Measurements from ENCODE around the gene CTLA4. TPM values are rescaled to one million over a fixed set of nuclear protein-coding genes. Genes with fewer than 3 reads are reported as not detected.
A peak's percentile ranks its signal among the peaks of the same experiment; 100 is the strongest.

Gene CTLA4
- 118 and 124 TPM in 2 replicates for total RNA-seq

GRCh38 chr2:203867561-203868200 is at the start of gene CTLA4:
Gene CTLA4, plus strand, starts transcription at chr2:203867771. Its CDS starts 172 bp downstream, at chr2:203867943.
- H3K9me3 Mint-ChIP-seq: peaks cover 7% of the 10 kb centered on the region
- peaks cover 52% of the 10 kb centered on the region for H3K36me3 Mint-ChIP-seq (ENCODE audit: low read depth)
- peaks cover 78% of the 10 kb centered on the region for H3K4me1 Mint-ChIP-seq (ENCODE audit: low read depth)

GRCh38 chr2:203818656-203819055 is 48.9 kb upstream of the CTLA4 start:
- H3K36me3 Mint-ChIP-seq (ENCODE audit: low read depth): no peaks in the 10 kb centered on the region

More at GRCh38 chr2:203867561-203868200, at the start of gene CTLA4:
- peak; percentile 47 for DNase-seq (ENCODE audit: low spot score)
- no peaks in the 10 kb centered on the region for H3K27me3 Mint-ChIP-seq (ENCODE audit: insufficient read depth)
- peak within 1 kb of the TSS; percentile 95 for H3K4me3 Mint-ChIP-seq
- H3K27ac Mint-ChIP-seq: peak within 1 kb of the TSS; percentile 99
- intact Hi-C loops (cut with micrococcal nuclease): loop anchor here (1.0 to 2.0 kb wide), 8 partner anchors 8 to 241 kb away; no protein-coding TSS in a partner anchor

GRCh38 chr2:203819434-203820133 is 48.0 kb upstream of the CTLA4 start:
- intact Hi-C loops (cut with micrococcal nuclease): loop anchor here (10.0 kb wide), 1 partner anchor 805 kb away; the partner anchor contains the start of gene NBEAL1
- H3K36me3 Mint-ChIP-seq (ENCODE audit: low read depth): no peaks in the 10 kb centered on the region
- H3K9me3 Mint-ChIP-seq: no peaks in the 10 kb centered on the region
- H3K4me3 Mint-ChIP-seq: no peak overlapping the region
- H3K4me1 Mint-ChIP-seq (ENCODE audit: low read depth): peaks cover 51% of the 10 kb centered on the region
- H3K27me3 Mint-ChIP-seq (ENCODE audit: insufficient read depth): peaks cover 4% of the 10 kb centered on the region
- no peak for DNase-seq (ENCODE audit: low spot score)
- H3K27ac Mint-ChIP-seq: no peak overlapping the region

More at GRCh38 chr2:203818656-203819055, 48.9 kb upstream of the CTLA4 start:
- DNase-seq (ENCODE audit: low spot score): no peak
- no peak overlapping the region for H3K4me3 Mint-ChIP-seq
- no peaks in the 10 kb centered on the region for H3K9me3 Mint-ChIP-seq
- H3K27me3 Mint-ChIP-seq (ENCODE audit: insufficient read depth): peaks cover 6% of the 10 kb centered on the region
- no peak overlapping the region for H3K27ac Mint-ChIP-seq
- intact Hi-C loops (cut with micrococcal nuclease): loop anchor here (10.0 kb wide), 1 partner anchor 804 kb away; the partner anchor contains the start of gene NBEAL1
- peaks cover 51% of the 10 kb centered on the region for H3K4me1 Mint-ChIP-seq (ENCODE audit: low read depth)

- H3K27me3 Mint-ChIP-seq (ENCODE audit: insufficient read depth): peaks cover 3% of the 10 kb centered on the region
- intact Hi-C loops (cut with micrococcal nuclease): no loop called here
- no peaks in the 10 kb centered on the region for H3K9me3 Mint-ChIP-seq
- no peak overlapping the region for H3K27ac Mint-ChIP-seq
- no peak overlapping the region for H3K4me3 Mint-ChIP-seq
- DNase-seq (ENCODE audit: low spot score): no peak
- H3K4me1 Mint-ChIP-seq (ENCODE audit: low read depth): peaks cover 46% of the 10 kb centered on the region
- H3K36me3 Mint-ChIP-seq (ENCODE audit: low read depth): no peaks in the 10 kb centered on the region
These were observed 46.6 kb upstream of the CTLA4 start for GRCh38 chr2:203820969-203821368.

- no peak for DNase-seq (ENCODE audit: low spot score)
- peaks cover 48% of the 10 kb centered on the region for H3K4me1 Mint-ChIP-seq (ENCODE audit: low read depth)
- H3K36me3 Mint-ChIP-seq (ENCODE audit: low read depth): peaks cover 5% of the 10 kb centered on the region
- H3K4me3 Mint-ChIP-seq: no peak overlapping the region
- peaks cover 6% of the 10 kb centered on the region for H3K9me3 Mint-ChIP-seq
- H3K27ac Mint-ChIP-seq: no peak overlapping the region
- H3K27me3 Mint-ChIP-seq (ENCODE audit: insufficient read depth): no peaks in the 10 kb centered on the region
- intact Hi-C loops (cut with micrococcal nuclease): no loop called here
These were observed 45.3 kb upstream of the CTLA4 start for GRCh38 chr2:203822240-203822639.

- peaks cover 48% of the 10 kb centered on the region for H3K4me1 Mint-ChIP-seq (ENCODE audit: low read depth)
- no peak for DNase-seq (ENCODE audit: low spot score)
- peak overlapping the region; percentile 38 for H3K4me3 Mint-ChIP-seq
- peaks cover 6% of the 10 kb centered on the region for H3K9me3 Mint-ChIP-seq
- peaks cover 5% of the 10 kb centered on the region for H3K36me3 Mint-ChIP-seq (ENCODE audit: low read depth)
- H3K27ac Mint-ChIP-seq: peak overlapping the region; percentile 53
- intact Hi-C loops (cut with micrococcal nuclease): no loop called here
- no peaks in the 10 kb centered on the region for H3K27me3 Mint-ChIP-seq (ENCODE audit: insufficient read depth)
These were observed 44.4 kb upstream of the CTLA4 start for GRCh38 chr2:203823173-203823572.

- Mint-ChIP-seq H3K4me1 (ENCODE audit: low read depth) (peaks cover 48% of the 10 kb centered on the region), H3K4me3 (no peak overlapping the region), H3K27me3 (ENCODE audit: insufficient read depth) (no peaks in the 10 kb centered on the region), H3K36me3 (ENCODE audit: low read depth) (peaks cover 5% of the 10 kb centered on the region), H3K9me3 (peaks cover 6% of the 10 kb centered on the region), H3K27ac (peak overlapping the region; percentile 79)
- DNase-seq (ENCODE audit: low spot score): no peak
- intact Hi-C loops (cut with micrococcal nuclease): loop anchor here (1.0 kb wide), 5 partner anchors 20 to 62 kb away; partner anchors contain the start of gene CTLA4
These were observed 43.5 kb upstream of the CTLA4 start for GRCh38 chr2:203824057-203824456.

- DNase-seq (ENCODE audit: low spot score): no peak
- intact Hi-C loops (cut with micrococcal nuclease): loop anchor here (1.0 kb wide), 5 partner anchors 20 to 62 kb away; partner anchors contain the start of gene CTLA4
- H3K27ac Mint-ChIP-seq: peak overlapping the region; percentile 79
These were observed 43.0 kb upstream of the CTLA4 start for GRCh38 chr2:203824603-203825002.

GRCh38 chr2:203826704-203827103 is 40.9 kb upstream of the CTLA4 start:
- peaks cover 6% of the 10 kb centered on the region for H3K9me3 Mint-ChIP-seq
- DNase-seq (ENCODE audit: low spot score): no peak
- no peaks in the 10 kb centered on the region for H3K27me3 Mint-ChIP-seq (ENCODE audit: insufficient read depth)
- intact Hi-C loops (cut with micrococcal nuclease): no loop called here
- H3K27ac Mint-ChIP-seq: peak overlapping the region; percentile 26
- peaks cover 7% of the 10 kb centered on the region for H3K36me3 Mint-ChIP-seq (ENCODE audit: low read depth)
- no peak overlapping the region for H3K4me3 Mint-ChIP-seq
- H3K4me1 Mint-ChIP-seq (ENCODE audit: low read depth): peaks cover 63% of the 10 kb centered on the region

More at GRCh38 chr2:203824603-203825002, 43.0 kb upstream of the CTLA4 start:
- Mint-ChIP-seq H3K4me1 (ENCODE audit: low read depth) (peaks cover 51% of the 10 kb centered on the region), H3K27me3 (ENCODE audit: insufficient read depth) (no peaks in the 10 kb centered on the region), H3K36me3 (ENCODE audit: low read depth) (peaks cover 5% of the 10 kb centered on the region), H3K4me3 (peak overlapping the region; percentile 3), H3K9me3 (peaks cover 6% of the 10 kb centered on the region)

GRCh38 chr2:203830304-203831055 is 37.1 kb upstream of the CTLA4 start:
- peaks cover 8% of the 10 kb centered on the region for H3K36me3 Mint-ChIP-seq (ENCODE audit: low read depth)
- peaks cover 31% of the 10 kb centered on the region for H3K4me1 Mint-ChIP-seq (ENCODE audit: low read depth)
- H3K27me3 Mint-ChIP-seq (ENCODE audit: insufficient read depth): no peaks in the 10 kb centered on the region
- peak overlapping the region; percentile 87 for H3K27ac Mint-ChIP-seq
- peak; percentile 32 for DNase-seq (ENCODE audit: low spot score)
- peaks cover 11% of the 10 kb centered on the region for H3K9me3 Mint-ChIP-seq
- H3K4me3 Mint-ChIP-seq: peak overlapping the region; percentile 27
- intact Hi-C loops (cut with micrococcal nuclease): loop anchor here (1.0 to 2.0 kb wide), 13 partner anchors 15 to 174 kb away; partner anchors contain the start of gene CTLA4

GRCh38 chr2:203835420-203835819 is 32.2 kb upstream of the CTLA4 start:
- intact Hi-C loops (cut with micrococcal nuclease): no loop called here
- Mint-ChIP-seq H3K4me1 (ENCODE audit: low read depth) (peaks cover 14% of the 10 kb centered on the region), H3K27me3 (ENCODE audit: insufficient read depth) (no peaks in the 10 kb centered on the region), H3K36me3 (ENCODE audit: low read depth) (peaks cover 2% of the 10 kb centered on the region), H3K27ac (no peak overlapping the region), H3K4me3 (no peak overlapping the region), H3K9me3 (peaks cover 5% of the 10 kb centered on the region)
- no peak for DNase-seq (ENCODE audit: low spot score)

GRCh38 chr2:203835892-203836800 is 31.4 kb upstream of the CTLA4 start:
- Mint-ChIP-seq H3K36me3 (ENCODE audit: low read depth) (peaks cover 2% of the 10 kb centered on the region), H3K4me3 (no peak overlapping the region), H3K4me1 (ENCODE audit: low read depth) (peaks cover 14% of the 10 kb centered on the region), H3K27ac (no peak overlapping the region), H3K9me3 (peaks cover 5% of the 10 kb centered on the region), H3K27me3 (ENCODE audit: insufficient read depth) (no peaks in the 10 kb centered on the region)
- intact Hi-C loops (cut with micrococcal nuclease): no loop called here
- no peak for DNase-seq (ENCODE audit: low spot score)

Measured in activated T-helper 1 cell treated with anti-CD3 and anti-CD28 coated beads, Interleukin-12 subunit alpha, Interleukin-12 subunit beta, Interleukin-2, Interleukin-4 antibody, amounts not matched to agents 30 ng/mL and 10 ng/mL and 1 ng/mL, durations not matched to agents 14 hours and 24 hours and 36 hours (primary cell).